Measurements from ENCODE around the gene ATG10.

GRCh38 chr5:81950996-81951395 lies 20.8 kb upstream of the ATG10 start:
- no peak for TF ChIP-seq ZNF331 (CRISPR knock-in tag; IDR thresholded peaks at IDR 0.05; ENCODE audit: low read depth)
- TF ChIP-seq POLR2AphosphoS5 (IDR thresholded peaks at IDR 0.05; ENCODE audit: low read depth): no peak
- no peak for TF ChIP-seq CTCF (conservative IDR thresholded peaks at IDR 0.05; ENCODE audit: low read depth in 2 of 2)
- TF ChIP-seq STAT1 (IDR thresholded peaks at IDR 0.05; ENCODE audit: unreplicated experiment): no peak
- TF ChIP-seq EZH2phosphoT487 (IDR thresholded peaks at IDR 0.05; ENCODE audit: unreplicated experiment): no peak
